Measurements from ENCODE around the gene SAE1. TPM values are rescaled to one million over a fixed set of nuclear protein-coding genes. Genes with fewer than 3 reads are reported as not detected.

The SAE1 gene
- total RNA-seq, 1 experiment from 2014 or later = 251 TPM

DNA sequence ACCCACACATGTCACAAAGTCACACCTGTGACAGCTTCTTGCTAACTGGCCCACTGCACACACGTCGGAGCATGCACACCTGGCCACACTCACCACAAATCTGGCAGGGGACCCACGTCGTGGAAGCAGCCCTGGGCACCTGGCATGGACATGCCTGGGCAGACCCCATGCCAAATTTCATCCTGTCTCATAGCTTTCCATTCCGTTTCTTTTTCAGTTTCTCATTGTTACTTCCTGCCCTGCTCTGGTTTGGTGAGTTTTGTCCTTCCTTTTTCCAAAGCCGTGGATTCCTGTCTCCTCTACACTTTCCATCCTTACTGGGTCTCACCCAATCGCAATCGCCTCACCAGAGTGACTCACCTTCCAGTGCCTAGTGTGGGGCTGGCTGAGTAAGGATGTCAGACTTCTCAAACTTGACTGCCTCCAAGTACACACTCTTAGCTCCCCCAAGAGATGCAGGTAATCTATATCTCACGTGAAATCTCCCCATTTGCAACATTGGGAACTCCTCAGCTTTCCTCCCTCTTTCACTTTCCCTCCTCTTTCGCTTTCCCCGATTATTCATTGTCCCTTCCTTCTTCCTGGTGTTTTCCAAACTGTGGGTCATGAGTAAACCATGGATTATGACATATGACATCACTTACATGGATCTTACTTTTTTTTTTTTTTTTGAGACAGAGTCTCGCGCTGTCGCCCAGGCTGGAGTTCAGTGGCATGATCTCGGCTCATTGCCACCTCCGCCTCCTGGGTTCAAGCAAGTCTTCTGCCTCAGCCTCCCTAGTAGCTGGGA lies 102.0 kb downstream of the SAE1 start:
- H3K36me3 ChIP-seq (ENCODE audit: control insufficient read depth, insufficient read depth, low read length) = no peaks in the 10 kb centered on the region
- ChIA-PET POLR2A (interaction anchor here (0.6 to 1.4 kb wide), 4 partner anchors 11 to 632 kb away, joined by 3 to 10 read pairs (median 6); no protein-coding TSS in a partner anchor), CTCF (interaction anchor here (2.5 kb wide), 1 partner anchor 12 kb away, joined by 14 read pairs; no protein-coding TSS in a partner anchor)
- H3K27me3 Mint-ChIP-seq (ENCODE audit: insufficient read depth, unreplicated experiment) = no peaks in the 10 kb centered on the region
- no peaks in the 10 kb centered on the region for H3K9me3 Mint-ChIP-seq (ENCODE audit: unreplicated experiment)
- no peak overlapping the region for H3K4me3 ChIP-seq (ENCODE audit: low read depth, low read length)
- H3K27ac Mint-ChIP-seq (ENCODE audit: unreplicated experiment) = peak overlapping the region; percentile 77
- no peaks in the 10 kb centered on the region for H3K27me3 ChIP-seq (replicated peaks; ENCODE audit: control insufficient read depth, insufficient read depth, low read length)
- H3K4me3 Mint-ChIP-seq (ENCODE audit: unreplicated experiment) = peak overlapping the region; percentile 73
- 0 out of 2 replicates have a peak, but pooled peaks cover 3% of the 10 kb centered on the region for H3K9me3 ChIP-seq
- TF ChIP-seq, protein P1, sequence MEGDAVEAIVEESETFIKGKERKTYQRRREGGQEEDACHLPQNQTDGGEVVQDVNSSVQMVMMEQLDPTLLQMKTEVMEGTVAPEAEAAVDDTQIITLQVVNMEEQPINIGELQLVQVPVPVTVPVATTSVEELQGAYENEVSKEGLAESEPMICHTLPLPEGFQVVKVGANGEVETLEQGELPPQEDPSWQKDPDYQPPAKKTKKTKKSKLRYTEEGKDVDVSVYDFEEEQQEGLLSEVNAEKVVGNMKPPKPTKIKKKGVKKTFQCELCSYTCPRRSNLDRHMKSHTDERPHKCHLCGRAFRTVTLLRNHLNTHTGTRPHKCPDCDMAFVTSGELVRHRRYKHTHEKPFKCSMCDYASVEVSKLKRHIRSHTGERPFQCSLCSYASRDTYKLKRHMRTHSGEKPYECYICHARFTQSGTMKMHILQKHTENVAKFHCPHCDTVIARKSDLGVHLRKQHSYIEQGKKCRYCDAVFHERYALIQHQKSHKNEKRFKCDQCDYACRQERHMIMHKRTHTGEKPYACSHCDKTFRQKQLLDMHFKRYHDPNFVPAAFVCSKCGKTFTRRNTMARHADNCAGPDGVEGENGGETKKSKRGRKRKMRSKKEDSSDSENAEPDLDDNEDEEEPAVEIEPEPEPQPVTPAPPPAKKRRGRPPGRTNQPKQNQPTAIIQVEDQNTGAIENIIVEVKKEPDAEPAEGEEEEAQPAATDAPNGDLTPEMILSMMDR (IDR thresholded peaks at IDR 0.05; ENCODE audit: insufficient read depth in 1 of 2, low read depth in 1 of 2, low read length in 1 of 2, severe bottlenecking in 1 of 2, unreplicated experiment in 1 of 2) = no peak
- H3K4me1 Mint-ChIP-seq (ENCODE audit: low read depth, unreplicated experiment) = peaks cover 24% of the 10 kb centered on the region
- intact Hi-C loops (cut with micrococcal nuclease; ENCODE audit: unreplicated experiment) = no loop called here
- H3K4me1 ChIP-seq = peaks cover 26% of the 10 kb centered on the region
- peaks cover 15% of the 10 kb centered on the region for H3K36me3 Mint-ChIP-seq (ENCODE audit: insufficient read depth, unreplicated experiment)
- no TSS peak for BruUV-seq (replicated peaks)
- no peak for DNase-seq

DNA sequence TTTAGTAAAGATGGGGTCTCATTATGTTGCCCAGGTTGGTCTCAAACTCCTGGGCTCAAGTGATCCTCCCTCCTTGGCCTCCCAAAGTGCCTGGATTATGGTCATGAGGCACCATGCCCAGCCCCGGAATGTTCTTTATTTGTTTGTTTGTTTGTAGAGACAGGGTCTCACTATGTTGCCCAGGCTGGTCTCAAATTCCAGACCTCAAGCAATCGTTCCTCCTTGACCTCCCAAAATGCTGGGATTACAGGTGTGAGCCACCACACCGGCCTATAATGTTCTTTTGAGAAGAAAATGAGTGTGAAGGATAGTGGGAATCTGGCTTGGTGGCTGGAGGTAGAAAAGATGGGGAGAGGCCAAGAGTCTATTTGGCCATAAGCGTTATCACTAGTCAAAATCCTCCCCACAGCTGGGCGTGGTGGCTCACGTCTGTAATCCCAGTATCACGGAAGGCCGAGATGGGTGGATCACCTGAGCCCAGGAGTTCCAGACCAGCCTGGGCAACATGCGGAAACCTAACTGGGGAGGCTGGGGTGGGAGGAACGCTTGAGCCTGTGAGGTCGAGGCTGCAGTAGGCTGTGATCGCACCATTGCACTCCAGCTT lies 105.5 kb downstream of the SAE1 start:
- intact Hi-C loops (cut with micrococcal nuclease; ENCODE audit: unreplicated experiment) = no loop called here
- Mint-ChIP-seq H3K4me3 (ENCODE audit: unreplicated experiment) (no peak overlapping the region), H3K27me3 (ENCODE audit: insufficient read depth, unreplicated experiment) (no peaks in the 10 kb centered on the region), H3K9me3 (ENCODE audit: unreplicated experiment) (no peaks in the 10 kb centered on the region), H3K4me1 (ENCODE audit: low read depth, unreplicated experiment) (peaks cover 24% of the 10 kb centered on the region), H3K27ac (ENCODE audit: unreplicated experiment) (peak overlapping the region; percentile 58), H3K36me3 (ENCODE audit: insufficient read depth, unreplicated experiment) (peaks cover 12% of the 10 kb centered on the region)
- Histone ChIP-seq H3K36me3 (ENCODE audit: control insufficient read depth, insufficient read depth, low read length) (no peaks in the 10 kb centered on the region), H3K27me3 (replicated peaks; ENCODE audit: control insufficient read depth, insufficient read depth, low read length) (no peaks in the 10 kb centered on the region), H3K9me3 (0 out of 2 replicates have a peak, but pooled peaks cover 3% of the 10 kb centered on the region), H3K4me3 (ENCODE audit: low read depth, low read length) (no peak overlapping the region), H3K4me1 (peaks cover 17% of the 10 kb centered on the region)
- BruUV-seq (replicated peaks) = no TSS peak
- TF ChIP-seq, protein P1 (IDR thresholded peaks at IDR 0.05; ENCODE audit: insufficient read depth in 1 of 2, low read depth in 1 of 2, low read length in 1 of 2, severe bottlenecking in 1 of 2, unreplicated experiment in 1 of 2) = no peak
- POLR2A ChIA-PET = no interaction called here
- no peak for DNase-seq
- CTCF ChIA-PET = no interaction called here

DNA sequence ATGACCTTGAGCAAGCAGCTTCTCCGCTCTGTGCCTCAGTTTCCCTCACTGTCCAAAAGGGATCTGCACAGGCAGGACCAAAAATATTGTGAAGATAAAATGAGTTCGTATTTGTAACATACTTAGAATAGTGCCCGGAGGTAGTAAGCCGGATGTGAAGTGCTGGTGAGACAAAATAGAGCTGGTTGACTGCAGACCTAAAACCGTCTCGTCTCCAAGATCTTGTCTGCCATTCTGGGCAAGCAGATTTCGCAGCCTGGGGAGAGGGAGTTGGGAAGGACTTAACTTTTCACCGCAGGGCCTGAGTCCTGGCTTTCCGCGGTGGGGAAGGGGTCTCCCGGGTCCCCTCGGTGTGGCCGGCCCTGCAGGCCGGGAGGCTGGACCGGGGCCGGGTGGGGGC lies 108.5 kb downstream of the SAE1 start:
- no peaks in the 10 kb centered on the region for H3K27me3 ChIP-seq (replicated peaks; ENCODE audit: control insufficient read depth, insufficient read depth, low read length)
- Mint-ChIP-seq H3K36me3 (ENCODE audit: insufficient read depth, unreplicated experiment) (peaks cover 7% of the 10 kb centered on the region), H3K27me3 (ENCODE audit: insufficient read depth, unreplicated experiment) (no peaks in the 10 kb centered on the region), H3K9me3 (ENCODE audit: unreplicated experiment) (no peaks in the 10 kb centered on the region), H3K4me1 (ENCODE audit: low read depth, unreplicated experiment) (peaks cover 8% of the 10 kb centered on the region), H3K27ac (ENCODE audit: unreplicated experiment) (no peak overlapping the region), H3K4me3 (ENCODE audit: unreplicated experiment) (no peak overlapping the region)
- H3K4me3 ChIP-seq (ENCODE audit: low read depth, low read length) = no peak overlapping the region
- H3K9me3 ChIP-seq = 0 out of 2 replicates have a peak, but pooled peaks cover 3% of the 10 kb centered on the region
- POLR2A ChIA-PET = no interaction called here
- BruUV-seq (replicated peaks) = no TSS peak
- no peak for DNase-seq
- peaks cover 14% of the 10 kb centered on the region for H3K4me1 ChIP-seq
- no peaks in the 10 kb centered on the region for H3K36me3 ChIP-seq (ENCODE audit: control insufficient read depth, insufficient read depth, low read length)
- TF ChIP-seq, protein P1 (IDR thresholded peaks at IDR 0.05; ENCODE audit: insufficient read depth in 1 of 2, low read depth in 1 of 2, low read length in 1 of 2, severe bottlenecking in 1 of 2, unreplicated experiment in 1 of 2) = no peak
- CTCF ChIA-PET = interaction anchor here (0.6 kb wide), 1 partner anchor 211 kb away, joined by 4 read pairs; no protein-coding TSS in a partner anchor
- intact Hi-C loops (cut with micrococcal nuclease; ENCODE audit: unreplicated experiment) = no loop called here

Measured in Caco-2 (cell line).